ENCODE measurements around the gene NACC1. TPM values are rescaled to one million over a fixed set of nuclear protein-coding genes. Genes with fewer than 3 reads are reported as not detected.

NACC1 gene
- total and polyA plus RNA-seq, 2 of the 13 experiments (the other 11 are each of a cell fraction or from before 2014, with no cell fraction given): 31.8 to 42.3 TPM

DNA sequence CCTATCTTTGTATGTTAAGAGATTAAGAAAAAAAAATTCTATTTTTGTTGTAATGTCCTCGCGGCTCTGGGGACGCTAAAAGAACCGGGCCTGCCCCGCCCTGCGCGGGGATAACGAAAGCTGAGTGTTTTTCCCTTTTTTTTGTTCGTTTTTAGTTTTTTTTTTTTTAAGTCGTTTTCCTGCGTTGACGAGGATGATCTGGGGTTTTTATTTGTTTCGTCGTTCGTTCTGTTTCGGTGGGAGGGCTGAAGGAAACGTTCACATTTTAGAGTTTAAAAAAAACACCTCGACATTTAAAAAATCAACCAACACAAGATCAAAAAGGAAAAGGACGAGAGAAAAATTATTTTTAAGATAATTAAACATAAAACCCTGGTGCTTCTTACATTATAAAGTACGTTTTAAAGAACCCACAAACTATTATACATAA, 21.0 kb upstream of the NACC1 start:
- POLR2A ChIA-PET: interaction anchor here (1.5 to 1.7 kb wide), 2 partner anchors 42 to 120 kb away, joined by 6 to 12 read pairs; no protein-coding TSS in a partner anchor
- Histone ChIP-seq H3K4me3 (replicated peaks in 1 of 3; ENCODE audit: insufficient read depth in 1 of 3, low read depth in 2 of 3, low read length in 3 of 3) (no peak overlapping the region), H3K4me1 (ENCODE audit: insufficient read depth, low read length) (peaks cover 49% of the 10 kb centered on the region), H2AFZ (ENCODE audit: low read length) (no peak overlapping the region), H3K9ac (ENCODE audit: insufficient read depth, low read depth, low read length) (no peak overlapping the region), H3K9me3 (ENCODE audit: low read length) (no peaks in the 10 kb centered on the region), H3K27me3 (ENCODE audit: control insufficient read depth in 1 of 2, insufficient read depth in 2 of 2, low read length in 2 of 2) (no peaks in the 10 kb centered on the region), H3K4me2 (ENCODE audit: low read depth, low read length) (no peak overlapping the region), H3K79me2 (ENCODE audit: insufficient read depth, low read length) (no peaks in the 10 kb centered on the region), H3K36me3 (replicated peaks in 1 of 2; ENCODE audit: control insufficient read depth in 1 of 2, insufficient read depth in 2 of 2, low read length in 2 of 2) (no peaks in the 10 kb centered on the region; a peak in 1 of 5 replicates), H3K27ac (ENCODE audit: extremely low read length, insufficient read depth, low read length) (no peak overlapping the region), H4K20me1 (ENCODE audit: insufficient read depth, low read length) (no peaks in the 10 kb centered on the region; the same call in none of the 2 replicates)
- WGBS (ENCODE audit: low lambda C conversion rate): 92% methylated on average over 20 of the region's 20 CpGs
- TF ChIP-seq FOXK1 (CRISPR knock-in tag; IDR thresholded peaks at IDR 0.05; ENCODE audit: borderline replicate concordance, low read depth): no peak
- no peak for TF ChIP-seq THRA (CRISPR knock-in tag; IDR thresholded peaks at IDR 0.05; ENCODE audit: borderline replicate concordance)
- TF ChIP-seq MED13 (CRISPR knock-in tag; IDR thresholded peaks at IDR 0.05): no peak
- TF ChIP-seq SPEN (CRISPR knock-in tag; IDR thresholded peaks at IDR 0.05; ENCODE audit: low read depth): no peak
- TF ChIP-seq NFKB2 (CRISPR knock-in tag; IDR thresholded peaks at IDR 0.05; ENCODE audit: borderline replicate concordance): no peak
- TF ChIP-seq POLR2G (IDR thresholded peaks at IDR 0.05; ENCODE audit: low read depth, low read length): 0 out of 2 replicates have a peak, but pooled peaks have one; percentile 5
- FAIRE-seq (no peak), DNase-seq (ENCODE audit: low spot score) (no peak), ATAC-seq (no peak)
- CTCF ChIA-PET (ENCODE audit: low intra/inter-chr PET ratio, low total read pairs): no interaction called here
- in situ Hi-C loops (cut with HindIII; ENCODE audit: extremely low pct_ligation_motif_present, low pct_unique_long_range_greater_than_20kb) (no loop called here), intact Hi-C loops (cut with micrococcal nuclease; ENCODE audit: unreplicated experiment) (no loop called here)
- TSS peak; percentile 64 for BruUV-seq (replicated peaks)

All from HepG2 (cell line).